Adipocyte (in vitro differentiated cells): Measurements from ENCODE around the gene LRTM1.

ENCODE experiments used
- DNase-seq: peaks from one replicate; pipeline ENCODE4 v3.0.0-alpha.2; 2015; ENCODE audit warnings: low read depth
- H3K27me3 ChIP-seq: replicated peaks from 2 replicates; pipeline ENCODE4 v1.7.0; 2013; ENCODE audit warnings: mild to moderate bottlenecking, low read length, moderate library complexity; ENCODE audit not compliant: control insufficient read depth, insufficient read depth
- H3K36me3 ChIP-seq: 2 replicates; pipeline ENCODE4 v1.7.0; 2013; ENCODE audit warnings: low read length, mild to moderate bottlenecking, moderate library complexity; ENCODE audit not compliant: control insufficient read depth, insufficient read depth, severe bottlenecking
- H3K4me1 ChIP-seq: 2 replicates; pipeline ENCODE4 v1.7.0; 2013; ENCODE audit warnings: mild to moderate bottlenecking, low read length, moderate library complexity; ENCODE audit not compliant: control insufficient read depth, insufficient read depth
- H3K4me3 ChIP-seq: 2 replicates; pipeline ENCODE4 v1.7.0; 2013; ENCODE audit warnings: mild to moderate bottlenecking, low read length, moderate library complexity
- H3K9ac ChIP-seq: 2 replicates; pipeline ENCODE4 v1.7.0; 2013; ENCODE audit warnings: mild to moderate bottlenecking, low read length, moderate library complexity
- H3K9me3 ChIP-seq: 2 replicates; pipeline ENCODE4 v1.7.0; 2013; ENCODE audit warnings: mild to moderate bottlenecking, low read length, moderate library complexity; ENCODE audit not compliant: control insufficient read depth

LRTM1 gene

DNA sequence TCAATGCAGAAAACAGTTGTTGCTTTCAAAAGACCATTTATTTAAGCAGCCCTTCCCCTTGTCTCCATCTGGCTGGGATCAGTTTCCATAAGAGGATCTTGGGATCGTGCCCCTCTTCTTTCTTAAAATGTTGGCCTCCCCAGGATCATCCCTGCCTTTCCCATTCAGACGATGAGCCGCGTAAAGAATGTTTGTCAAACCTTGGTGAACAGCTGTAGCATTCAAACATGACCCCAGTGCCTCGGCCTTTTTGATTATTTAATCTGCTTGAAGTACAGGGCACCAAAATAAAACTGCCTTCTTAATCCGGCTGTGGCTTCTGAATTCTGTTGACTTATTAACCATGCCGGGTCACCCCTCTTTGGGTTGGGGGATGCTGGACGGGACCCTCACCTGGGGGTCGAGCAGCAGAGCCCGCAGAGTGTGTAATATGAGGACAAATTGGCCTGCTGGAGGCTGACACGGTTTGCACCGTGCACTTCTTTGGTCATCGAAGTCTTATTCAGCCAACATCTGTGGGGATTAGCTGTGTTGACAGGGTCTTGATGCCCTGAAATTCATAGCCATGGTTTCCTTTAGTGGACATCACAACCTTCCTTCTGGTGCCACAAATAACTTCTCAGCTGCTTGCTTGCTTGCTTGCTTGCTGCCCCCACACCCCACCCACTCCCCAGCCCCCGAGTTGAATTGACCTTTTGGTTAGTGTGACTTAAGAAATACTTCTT lies at the start of gene LRTM1:
LRTM1 (minus strand) TSS at position 14 of the 725 bp plus-strand sequence. CDS start 148 bp downstream, outside the sequence.
- peaks cover 6% of the 10 kb centered on the region for H3K4me1 ChIP-seq
- H3K36me3 ChIP-seq: no peaks in the 10 kb centered on the region
- H3K27me3 ChIP-seq: no peaks in the 10 kb centered on the region
- no peak for DNase-seq
- no peak within 1 kb of the TSS for H3K4me3 ChIP-seq
- no peak within 1 kb of the TSS for H3K9ac ChIP-seq
- H3K9me3 ChIP-seq: no peaks in the 10 kb centered on the region

DNA sequence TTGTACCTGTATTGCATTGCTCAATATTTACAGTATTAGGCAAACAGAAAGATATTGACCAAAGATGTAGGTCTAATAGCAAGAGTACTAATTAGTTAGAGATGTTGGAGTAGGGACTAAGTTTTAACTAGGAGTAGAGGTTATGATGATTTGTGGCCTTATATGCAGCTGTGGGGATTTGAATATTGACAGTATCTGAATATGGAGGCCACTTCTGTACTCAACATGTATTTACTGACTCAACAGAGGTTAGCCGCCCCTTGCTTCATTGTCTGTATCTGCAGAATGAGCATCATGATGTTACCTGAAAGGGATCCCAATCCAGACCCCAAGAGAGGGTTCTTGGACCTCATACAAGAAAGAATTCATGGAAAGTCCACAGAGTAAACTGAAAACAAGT lies 49.6 kb upstream of the LRTM1 start:
- no peaks in the 10 kb centered on the region for H3K4me1 ChIP-seq
- DNase-seq: no peak
- no peaks in the 10 kb centered on the region for H3K9me3 ChIP-seq
- H3K36me3 ChIP-seq: no peaks in the 10 kb centered on the region
- no peak overlapping the region for H3K4me3 ChIP-seq
- H3K27me3 ChIP-seq: no peaks in the 10 kb centered on the region
- no peak overlapping the region for H3K9ac ChIP-seq

DNA sequence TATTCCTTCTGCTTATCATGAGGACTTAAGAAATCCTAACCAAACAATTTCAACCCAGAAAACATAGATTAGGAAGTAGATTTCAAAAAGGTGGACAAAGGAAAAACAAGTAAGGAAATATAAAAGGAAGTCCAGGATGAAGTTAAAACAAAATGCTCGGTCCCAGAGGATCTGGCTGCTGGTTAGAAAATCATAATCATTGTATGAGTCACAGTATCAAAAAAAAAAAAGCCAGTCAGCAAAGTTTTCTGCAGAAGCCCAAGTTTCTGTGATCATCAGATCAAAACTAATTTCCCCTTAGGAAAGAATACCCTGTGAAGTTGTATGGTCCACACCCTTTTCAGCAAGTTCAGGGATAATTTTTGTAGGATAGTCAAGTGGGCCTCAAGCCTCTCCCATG lies 43.0 kb upstream of the LRTM1 start:
- no peak overlapping the region for H3K9ac ChIP-seq
- no peaks in the 10 kb centered on the region for H3K9me3 ChIP-seq
- peaks cover 13% of the 10 kb centered on the region for H3K4me1 ChIP-seq
- H3K27me3 ChIP-seq: no peaks in the 10 kb centered on the region
- no peak overlapping the region for H3K4me3 ChIP-seq
- DNase-seq: peak; percentile 61
- H3K36me3 ChIP-seq: no peaks in the 10 kb centered on the region

DNA sequence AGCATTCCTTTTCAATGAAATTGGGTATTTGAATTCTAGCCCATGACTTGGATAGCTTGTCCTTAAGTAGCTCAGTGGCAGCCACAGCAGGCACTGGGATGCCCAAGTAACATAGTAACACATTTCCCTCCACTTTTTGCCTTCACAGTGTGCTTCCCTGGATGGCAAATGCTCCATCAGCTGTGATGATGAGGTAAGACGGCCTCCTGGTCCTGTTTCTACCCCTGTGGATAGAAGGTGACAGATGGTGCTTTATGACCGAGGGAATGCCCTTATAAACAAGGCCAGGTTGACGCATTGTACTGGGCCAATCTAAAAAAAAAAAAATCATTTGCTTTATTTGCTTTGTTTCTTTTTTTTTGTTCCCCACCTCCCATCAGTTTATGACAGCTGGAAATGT lies 41.8 kb upstream of the LRTM1 start:
- Histone ChIP-seq H3K4me3 (no peak overlapping the region), H3K9me3 (no peaks in the 10 kb centered on the region), H3K4me1 (peaks cover 13% of the 10 kb centered on the region), H3K27me3 (no peaks in the 10 kb centered on the region), H3K36me3 (no peaks in the 10 kb centered on the region), H3K9ac (no peak overlapping the region)
- no peak for DNase-seq

DNA sequence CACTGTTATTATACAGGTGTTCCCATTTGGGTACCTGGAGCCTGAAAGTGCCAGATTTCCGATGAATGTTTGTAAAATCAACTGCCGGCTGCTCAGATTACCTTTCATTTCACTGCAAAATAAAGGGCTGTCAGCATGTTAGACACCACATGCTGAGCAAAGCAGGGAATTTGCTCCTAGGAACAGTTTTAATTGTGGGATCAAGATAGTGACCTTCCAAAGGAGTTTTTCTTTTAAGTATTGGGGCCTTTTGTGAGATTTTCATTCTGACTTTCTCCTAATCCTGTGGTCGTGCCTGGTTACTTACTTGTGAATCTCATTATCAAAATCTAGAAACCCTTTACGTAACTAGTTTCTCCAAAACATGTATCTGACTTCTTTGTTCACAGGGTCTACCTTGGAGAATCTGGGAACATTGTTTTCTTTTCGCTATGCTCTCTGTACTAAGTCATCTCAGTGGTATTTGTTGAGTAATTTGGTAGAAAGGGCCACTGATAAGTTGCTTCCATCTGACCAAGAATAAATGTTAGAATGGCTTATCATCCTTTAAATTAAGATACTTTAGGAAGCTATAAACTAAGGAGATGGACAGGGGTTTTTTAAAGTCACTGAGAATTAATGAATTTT lies 40.8 kb upstream of the LRTM1 start:
- no peak overlapping the region for H3K4me3 ChIP-seq
- no peak overlapping the region for H3K9ac ChIP-seq
- no peaks in the 10 kb centered on the region for H3K9me3 ChIP-seq
- peak; percentile 66 for DNase-seq
- no peaks in the 10 kb centered on the region for H3K27me3 ChIP-seq
- H3K4me1 ChIP-seq: peaks cover 13% of the 10 kb centered on the region
- H3K36me3 ChIP-seq: no peaks in the 10 kb centered on the region

DNA sequence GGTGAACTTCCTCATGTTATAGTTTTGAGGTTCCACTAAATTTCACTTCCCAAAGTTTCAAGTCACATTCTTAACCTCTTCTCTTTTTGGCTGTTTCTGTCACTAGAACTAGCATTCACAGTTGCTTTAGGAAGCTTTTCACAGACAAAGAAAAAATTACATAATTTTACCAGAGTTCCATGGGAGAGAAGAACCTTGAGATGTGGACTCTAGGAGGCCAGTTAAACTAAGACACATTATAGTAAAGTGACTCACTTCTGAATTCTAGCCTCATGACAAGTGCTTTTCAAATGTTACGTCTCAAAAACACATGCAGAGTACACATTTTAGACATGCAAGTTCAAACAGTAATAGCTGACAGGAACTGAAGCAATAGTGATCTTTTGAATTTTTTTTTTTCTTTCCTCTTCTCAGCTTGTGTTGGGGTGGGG lies 39.9 kb upstream of the LRTM1 start:
- peak; percentile 55 for DNase-seq
- peaks cover 13% of the 10 kb centered on the region for H3K4me1 ChIP-seq
- H3K4me3 ChIP-seq: no peak overlapping the region
- H3K9me3 ChIP-seq: no peaks in the 10 kb centered on the region
- H3K27me3 ChIP-seq: no peaks in the 10 kb centered on the region
- H3K36me3 ChIP-seq: no peaks in the 10 kb centered on the region
- no peak overlapping the region for H3K9ac ChIP-seq

DNA sequence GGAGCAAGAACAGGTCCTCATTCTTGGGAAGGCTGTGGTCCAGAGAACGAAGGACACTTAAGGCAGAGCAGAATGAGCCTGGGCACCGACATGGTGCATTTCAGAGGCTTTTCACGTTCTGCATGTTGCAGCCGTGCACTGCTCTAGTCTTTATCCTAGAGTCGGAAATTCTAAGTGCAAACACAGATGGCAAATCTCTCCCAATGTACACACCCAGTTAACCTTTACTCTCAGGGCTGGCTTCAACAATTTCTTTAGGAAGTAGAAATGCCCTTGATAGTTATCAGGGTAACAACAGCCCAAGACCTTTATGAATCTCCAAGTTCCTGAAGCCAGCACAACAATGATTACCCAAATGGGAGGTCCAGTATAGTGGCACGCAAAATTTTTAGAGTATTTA lies 39.1 kb upstream of the LRTM1 start:
- Histone ChIP-seq H3K9me3 (no peaks in the 10 kb centered on the region), H3K4me1 (peaks cover 13% of the 10 kb centered on the region), H3K27me3 (no peaks in the 10 kb centered on the region), H3K36me3 (no peaks in the 10 kb centered on the region), H3K9ac (no peak overlapping the region), H3K4me3 (no peak overlapping the region)
- no peak for DNase-seq

DNA sequence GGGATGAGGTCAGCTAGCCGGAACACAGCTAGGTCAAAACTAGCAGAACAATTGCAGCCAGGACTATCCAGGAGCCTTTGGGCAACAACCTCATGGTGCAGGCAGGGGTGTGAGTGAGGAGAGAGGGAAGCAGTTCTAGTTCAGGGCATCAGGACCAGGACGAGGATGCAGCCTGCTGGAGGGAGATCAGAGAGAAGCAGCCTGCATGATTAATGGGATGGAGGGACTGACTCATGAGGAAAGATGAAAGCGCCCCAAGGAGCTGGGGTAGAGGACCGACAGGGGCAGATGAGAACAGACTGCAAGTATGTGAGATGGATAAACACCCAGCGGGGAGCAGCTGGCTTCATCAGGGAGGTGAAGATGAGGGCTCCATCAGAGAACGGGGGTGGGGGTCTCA lies 37.9 kb upstream of the LRTM1 start:
- Histone ChIP-seq H3K27me3 (no peaks in the 10 kb centered on the region), H3K9me3 (no peaks in the 10 kb centered on the region), H3K9ac (no peak overlapping the region), H3K4me3 (no peak overlapping the region), H3K36me3 (no peaks in the 10 kb centered on the region), H3K4me1 (peaks cover 7% of the 10 kb centered on the region)
- peak; percentile 37 for DNase-seq

DNA sequence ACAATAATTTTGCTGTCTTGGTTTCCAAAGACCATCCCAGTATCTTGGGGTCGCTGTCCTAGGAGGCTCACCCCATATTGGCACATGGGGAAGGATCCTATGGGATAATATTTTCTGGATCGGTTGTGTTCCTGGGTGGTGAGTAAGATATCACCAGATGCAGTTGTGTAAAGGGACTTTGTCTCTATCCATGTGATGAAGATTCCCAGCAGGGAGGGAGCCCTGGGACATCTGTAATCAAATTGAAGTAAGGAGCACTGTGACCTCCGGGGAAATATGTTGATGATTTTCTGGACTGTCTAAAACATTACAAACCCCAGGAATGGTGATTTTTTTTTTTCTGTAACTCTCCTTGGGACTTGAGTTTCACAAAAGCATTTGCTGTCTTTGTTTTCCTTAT lies 36.2 kb upstream of the LRTM1 start:
- H3K4me3 ChIP-seq: no peak overlapping the region
- H3K36me3 ChIP-seq: no peaks in the 10 kb centered on the region
- H3K9me3 ChIP-seq: no peaks in the 10 kb centered on the region
- H3K27me3 ChIP-seq: no peaks in the 10 kb centered on the region
- peaks cover 4% of the 10 kb centered on the region for H3K4me1 ChIP-seq
- H3K9ac ChIP-seq: no peak overlapping the region
- no peak for DNase-seq

DNA sequence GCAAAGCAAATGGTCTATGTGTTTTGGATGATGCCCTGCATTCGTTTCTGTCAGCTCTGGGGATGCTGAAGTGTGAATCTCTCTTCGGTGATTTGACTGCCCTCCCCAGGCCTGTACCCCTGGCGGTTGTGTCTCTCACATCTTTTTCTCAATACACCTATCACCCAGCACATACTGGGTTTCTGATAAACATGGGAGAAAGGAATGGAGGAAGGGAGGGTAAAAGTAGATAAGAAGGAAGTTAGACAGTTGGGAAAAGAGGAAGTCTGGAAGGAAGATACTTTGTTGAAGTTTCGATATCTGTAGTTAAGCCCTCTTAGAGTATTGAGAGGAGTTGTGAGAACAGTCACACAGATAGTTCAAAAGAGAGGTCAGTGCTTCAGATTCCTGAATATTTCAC lies 35.8 kb upstream of the LRTM1 start:
- no peaks in the 10 kb centered on the region for H3K36me3 ChIP-seq
- peaks cover 3% of the 10 kb centered on the region for H3K4me1 ChIP-seq
- no peak overlapping the region for H3K9ac ChIP-seq
- no peaks in the 10 kb centered on the region for H3K9me3 ChIP-seq
- DNase-seq: no peak
- H3K27me3 ChIP-seq: no peaks in the 10 kb centered on the region
- no peak overlapping the region for H3K4me3 ChIP-seq

DNA sequence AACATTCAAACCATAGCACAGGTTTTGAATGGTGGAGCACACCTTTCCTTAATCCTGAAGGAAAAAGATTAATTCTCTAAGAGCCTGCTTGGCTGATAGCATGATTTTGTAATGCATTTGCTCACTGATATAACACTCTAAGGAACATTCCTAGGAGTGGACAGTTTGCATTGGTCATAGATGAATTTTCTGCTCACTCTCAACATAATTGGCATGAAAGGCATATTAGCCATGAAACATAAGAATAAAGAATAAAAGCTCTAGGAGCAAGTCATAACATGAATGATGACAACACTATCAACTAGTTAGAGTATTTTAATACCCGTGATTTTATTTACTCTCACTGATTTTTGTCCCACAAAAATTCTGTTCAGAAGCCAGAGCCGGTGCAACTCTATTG lies 34.3 kb upstream of the LRTM1 start:
- peak; percentile 44 for DNase-seq
- no peak overlapping the region for H3K4me3 ChIP-seq
- H3K9ac ChIP-seq: no peak overlapping the region
- H3K27me3 ChIP-seq: no peaks in the 10 kb centered on the region
- no peaks in the 10 kb centered on the region for H3K4me1 ChIP-seq
- H3K9me3 ChIP-seq: no peaks in the 10 kb centered on the region
- H3K36me3 ChIP-seq: no peaks in the 10 kb centered on the region
